Endodermal cell (in vitro differentiated cells): ENCODE data around the gene NOL9. TPM values are rescaled to one million over a fixed set of nuclear protein-coding genes. Genes with fewer than 3 reads are reported as not detected.

Experiments
- DNase-seq: peaks from one replicate; pipeline ENCODE4 v3.0.0-alpha.2; 2017
- H3K27ac ChIP-seq: 2 replicates; pipeline ENCODE4 v1.5.1; 2013; ENCODE audit warnings: mild to moderate bottlenecking, low read depth, low read length, moderate library complexity
- H3K27me3 ChIP-seq: 2 replicates; pipeline ENCODE4 v1.6.1; 2013; ENCODE audit warnings: mild to moderate bottlenecking, low read length, moderate library complexity; ENCODE audit not compliant: insufficient read depth, control insufficient read depth, poor library complexity, severe bottlenecking
- H3K36me3 ChIP-seq: 2 replicates; pipeline ENCODE4 v1.7.0; 2013; ENCODE audit warnings: mild to moderate bottlenecking, low read length, moderate library complexity; ENCODE audit not compliant: control insufficient read depth, insufficient read depth
- H3K4me1 ChIP-seq: one replicate; pipeline ENCODE4 v1.7.0; 2013; ENCODE audit warnings: low read length; ENCODE audit not compliant: control insufficient read depth, insufficient read depth
- H3K4me3 ChIP-seq: 2 replicates; pipeline ENCODE4 v1.5.1; 2013; ENCODE audit warnings: mild to moderate bottlenecking, low read length, moderate library complexity
- H3K9ac ChIP-seq: 2 replicates; pipeline ENCODE4 v1.6.1; 2013; ENCODE audit warnings: mild to moderate bottlenecking, low read length, moderate library complexity; ENCODE audit not compliant: poor library complexity, severe bottlenecking; ENCODE audit errors: extremely low read depth
- H3K9me3 ChIP-seq: 2 replicates; pipeline ENCODE4 v1.6.1; 2013; ENCODE audit warnings: mild to moderate bottlenecking, low read length, moderate library complexity; ENCODE audit not compliant: control insufficient read depth
- H3K27ac Mint-ChIP-seq: 2 replicates; pipeline ENCODE4 v1.8.0; 2020; ENCODE audit warnings: mixed read lengths
- H3K27me3 Mint-ChIP-seq: 2 replicates; pipeline ENCODE4 v1.8.0; 2021; ENCODE audit warnings: mild to moderate bottlenecking, mixed read lengths; ENCODE audit not compliant: insufficient read depth
- H3K36me3 Mint-ChIP-seq: 2 replicates; pipeline ENCODE4 v1.8.0; 2020; ENCODE audit warnings: low read depth, mixed read lengths
- H3K4me1 Mint-ChIP-seq: 2 replicates; pipeline ENCODE4 v1.8.0; 2020; ENCODE audit warnings: mixed read lengths
- H3K4me3 Mint-ChIP-seq: 2 replicates; pipeline ENCODE4 v1.8.0; 2020; ENCODE audit warnings: mild to moderate bottlenecking, moderate library complexity, mixed read lengths
- H3K9me3 Mint-ChIP-seq: 2 replicates; pipeline ENCODE4 v1.8.0; 2020; ENCODE audit warnings: mild to moderate bottlenecking, mixed read lengths
- WGBS, 2 experiments: methylation state at CpG; one replicate each; pipeline versions ENCODE4 v1.1.5 to v1.1.7; 2013; ENCODE audit warnings: missing lambda C conversion rate in 2 of 2, mixed read lengths in 1 of 2; ENCODE audit not compliant: insufficient coverage in 1 of 2, insufficient read length in 1 of 2; 5-methylcytosine and 5-hydroxymethylcytosine counted together
- total RNA-seq, 2 donors: library from RNA; stranded (reverse); fragmentation: NEBNext Ultra II Directional in 1 of 2; extraction: Animal tissue kit (Norgen Biotek cat#: 25700) in 1 of 2; gene quantifications; 2 replicates in 1 of 2; 3 replicates in 1 of 2; pipeline ENCODE4 v1.2.1, GENCODE V29; 2021
- TF ChIP-seq, protein P1 (sequence below): fragments of 200-600 bp; sonication (generic); conservative IDR thresholded peaks from 2 replicates; pipeline ENCODE4 v1.5.0; 2021; ENCODE audit warnings: antibody characterized with exemption, mild to moderate bottlenecking

Gene NOL9
- total RNA-seq, 2 donors from 2014 or later, result 35.0 to 43.9 TPM

DNA sequence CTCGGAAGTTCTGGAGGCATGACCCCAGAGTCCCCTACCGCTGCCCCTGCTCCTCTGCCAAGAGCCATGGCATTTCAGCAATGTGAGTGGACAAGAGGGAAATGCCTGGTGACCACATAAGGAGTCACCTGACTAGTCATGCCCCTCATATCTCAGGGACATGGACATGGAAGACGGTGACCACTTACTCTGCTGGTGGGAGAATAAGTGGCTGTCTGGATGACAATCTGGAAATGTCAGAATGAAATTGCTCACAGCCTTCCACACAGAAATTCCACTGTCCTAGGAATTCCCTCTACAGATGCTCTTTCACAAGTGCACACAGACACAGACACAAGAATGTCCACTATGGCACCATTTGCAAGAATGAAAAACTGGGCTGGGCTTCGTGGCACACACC is 38.5 kb downstream of the NOL9 start:
- no peaks in the 10 kb centered on the region for H3K36me3 Mint-ChIP-seq
- 89 to 100% methylated on average over 4 of the region's 4 CpGs for WGBS, 2 experiments
- Histone ChIP-seq H3K4me3 (no peak overlapping the region), H3K27me3 (no peaks in the 10 kb centered on the region), H3K4me1 (peaks cover 3% of the 10 kb centered on the region), H3K9ac (no peak overlapping the region), H3K9me3 (no peaks in the 10 kb centered on the region), H3K27ac (no peak overlapping the region), H3K36me3 (no peaks in the 10 kb centered on the region)
- TF ChIP-seq, protein P1, sequence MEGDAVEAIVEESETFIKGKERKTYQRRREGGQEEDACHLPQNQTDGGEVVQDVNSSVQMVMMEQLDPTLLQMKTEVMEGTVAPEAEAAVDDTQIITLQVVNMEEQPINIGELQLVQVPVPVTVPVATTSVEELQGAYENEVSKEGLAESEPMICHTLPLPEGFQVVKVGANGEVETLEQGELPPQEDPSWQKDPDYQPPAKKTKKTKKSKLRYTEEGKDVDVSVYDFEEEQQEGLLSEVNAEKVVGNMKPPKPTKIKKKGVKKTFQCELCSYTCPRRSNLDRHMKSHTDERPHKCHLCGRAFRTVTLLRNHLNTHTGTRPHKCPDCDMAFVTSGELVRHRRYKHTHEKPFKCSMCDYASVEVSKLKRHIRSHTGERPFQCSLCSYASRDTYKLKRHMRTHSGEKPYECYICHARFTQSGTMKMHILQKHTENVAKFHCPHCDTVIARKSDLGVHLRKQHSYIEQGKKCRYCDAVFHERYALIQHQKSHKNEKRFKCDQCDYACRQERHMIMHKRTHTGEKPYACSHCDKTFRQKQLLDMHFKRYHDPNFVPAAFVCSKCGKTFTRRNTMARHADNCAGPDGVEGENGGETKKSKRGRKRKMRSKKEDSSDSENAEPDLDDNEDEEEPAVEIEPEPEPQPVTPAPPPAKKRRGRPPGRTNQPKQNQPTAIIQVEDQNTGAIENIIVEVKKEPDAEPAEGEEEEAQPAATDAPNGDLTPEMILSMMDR, result no peak
- H3K27me3 Mint-ChIP-seq, result no peaks in the 10 kb centered on the region
- no peak for DNase-seq
- peaks cover 8% of the 10 kb centered on the region for H3K4me1 Mint-ChIP-seq
- H3K27ac Mint-ChIP-seq, result no peak overlapping the region
- no peak overlapping the region for H3K4me3 Mint-ChIP-seq
- no peaks in the 10 kb centered on the region for H3K9me3 Mint-ChIP-seq

DNA sequence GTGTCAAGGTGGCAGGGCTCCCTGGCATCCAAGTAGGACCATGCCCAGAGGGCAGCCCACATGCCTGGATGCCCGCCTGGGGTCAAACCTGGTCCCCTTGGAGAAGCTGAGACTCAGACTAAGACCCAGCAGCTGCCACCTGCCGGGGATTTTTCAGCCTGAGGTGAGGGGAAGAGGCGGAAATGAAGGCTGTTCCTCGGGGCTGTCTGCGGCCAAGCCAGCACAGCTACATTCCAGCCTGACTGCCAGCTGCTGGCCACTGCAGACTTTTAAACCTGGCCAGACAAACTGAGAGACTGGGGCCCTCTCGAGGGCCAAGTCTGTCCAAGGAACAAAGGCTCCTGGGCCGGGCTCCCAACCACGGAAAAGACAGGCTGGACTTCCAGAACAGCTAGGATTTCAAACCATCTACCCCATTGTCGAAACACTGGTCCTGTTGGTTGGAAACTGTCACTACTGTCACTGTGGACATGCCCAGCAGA is 41.0 kb downstream of the NOL9 start:
- no peaks in the 10 kb centered on the region for H3K4me1 ChIP-seq
- Mint-ChIP-seq H3K27me3 (no peaks in the 10 kb centered on the region), H3K4me1 (no peaks in the 10 kb centered on the region), H3K4me3 (no peak overlapping the region), H3K36me3 (no peaks in the 10 kb centered on the region), H3K27ac (no peak overlapping the region), H3K9me3 (no peaks in the 10 kb centered on the region)
- no peaks in the 10 kb centered on the region for H3K36me3 ChIP-seq
- no peaks in the 10 kb centered on the region for H3K27me3 ChIP-seq
- TF ChIP-seq, protein P1, result no peak
- H3K9me3 ChIP-seq, result no peaks in the 10 kb centered on the region
- H3K4me3 ChIP-seq, result no peak overlapping the region
- peak overlapping the region; percentile 41 for H3K27ac ChIP-seq
- no peak for DNase-seq
- WGBS, 2 experiments, result 82 to 86% methylated on average over 9 of the region's 9 CpGs
- no peak overlapping the region for H3K9ac ChIP-seq

- no peak overlapping the region for H3K27ac Mint-ChIP-seq
- TF ChIP-seq, protein P1, result no peak
- no peaks in the 10 kb centered on the region for H3K4me1 Mint-ChIP-seq
- no peak overlapping the region for H3K4me3 Mint-ChIP-seq
- no peak overlapping the region for H3K4me3 ChIP-seq
- no peaks in the 10 kb centered on the region for H3K9me3 Mint-ChIP-seq
- no peaks in the 10 kb centered on the region for H3K27me3 Mint-ChIP-seq
- 87% methylated on average over 8 of the region's 8 CpGs for WGBS, 2 experiments
- H3K4me1 ChIP-seq, result no peaks in the 10 kb centered on the region
- no peaks in the 10 kb centered on the region for H3K36me3 ChIP-seq
- DNase-seq, result no peak
- no peaks in the 10 kb centered on the region for H3K27me3 ChIP-seq
- no peak overlapping the region for H3K27ac ChIP-seq
- H3K9ac ChIP-seq, result no peak overlapping the region
- H3K36me3 Mint-ChIP-seq, result no peaks in the 10 kb centered on the region
- H3K9me3 ChIP-seq, result no peaks in the 10 kb centered on the region
Measured at GRCh38 chr1:6512908-6513280, 41.4 kb downstream of the NOL9 start.
